ENCODE data around the gene NT5C2. TPM values are rescaled to one million over a fixed set of nuclear protein-coding genes. Genes with fewer than 3 reads are reported as not detected.

NT5C2 gene
- total and polyA plus RNA-seq, 2 of the 4 experiments (the other 2 are of a cell fraction), result 60.0 to 65.1 TPM

GRCh38 chr10:103064956-103065355 is 128.1 kb downstream of the NT5C2 start:
- Histone ChIP-seq H3K4ac (ENCODE audit: low read depth, low read length) (0 out of 2 replicates have a peak overlapping the region, but pooled peaks have one; percentile 8), H4K20me1 (ENCODE audit: insufficient read depth, low read length) (0 out of 2 replicates have a peak, but pooled peaks cover 2% of the 10 kb centered on the region), H3K36me3 (ENCODE audit: control insufficient read depth, insufficient read depth, low read length) (peaks cover 12% of the 10 kb centered on the region), H3K4me2 (ENCODE audit: low read depth, low read length) (no peak overlapping the region), H4K8ac (ENCODE audit: low read depth in 2 of 2, low read length in 2 of 2) (no peak overlapping the region), H3K27me3 (ENCODE audit: control insufficient read depth, insufficient read depth, low read length) (no peaks in the 10 kb centered on the region), H2AFZ (replicated peaks; ENCODE audit: low read length, poor library complexity) (no peak overlapping the region), H2BK120ac (ENCODE audit: low read depth, low read length) (no peak overlapping the region), H3K4me1 (ENCODE audit: control insufficient read depth, insufficient read depth, low read length) (peaks cover 7% of the 10 kb centered on the region; the same call in 1 of the 2 replicates), H2AK9ac (replicated peaks; ENCODE audit: low read depth, low read length, poor library complexity) (no peak overlapping the region), H3K23ac (ENCODE audit: low read depth, low read length) (no peak overlapping the region), H3K79me1 (ENCODE audit: low read depth in 1 of 2, low read length in 2 of 2) (peaks cover 13 to 47% of the 10 kb centered on the region in 2 experiments; a peak in 3 of 4 replicates), H3K14ac (replicated peaks; ENCODE audit: low read depth, low read length) (no peak overlapping the region), H2BK20ac (ENCODE audit: low read depth, low read length) (no peak overlapping the region), H2BK5ac (ENCODE audit: low read depth, low read length, poor library complexity, severe bottlenecking) (no peak overlapping the region), H3K9me1 (ENCODE audit: insufficient read depth, low read length) (peaks cover 9% of the 10 kb centered on the region; the same call in 1 of the 2 replicates), H3K56ac (ENCODE audit: extremely low read depth, insufficient read depth, low read length) (no peak overlapping the region), H3K4me3 (ENCODE audit: insufficient read depth, low read depth, low read length) (no peak overlapping the region), H3K9me3 (ENCODE audit: control insufficient read depth, insufficient read depth, low read length) (no peaks in the 10 kb centered on the region), H3K27ac (ENCODE audit: insufficient read depth, low read length) (no peak overlapping the region), H2AK5ac (ENCODE audit: low read depth, low read length) (no peak overlapping the region), H4K91ac (ENCODE audit: insufficient read depth, low read depth, low read length) (no peak overlapping the region), H3K18ac (ENCODE audit: low read depth, low read length) (no peak overlapping the region), H2BK15ac (ENCODE audit: low read depth, low read length) (no peak overlapping the region), H3K9ac (ENCODE audit: low read depth, low read length) (no peak overlapping the region), H4K5ac (ENCODE audit: low read depth, low read length) (no peak overlapping the region)
- POLR2A ChIA-PET (ENCODE audit: unreplicated experiment), result no interaction called here
- dilution Hi-C loops (cut with HindIII; ENCODE audit: low sequenced_read_pairs, unreplicated experiment), result no loop called here
- intact Hi-C loops (cut with micrococcal nuclease), result no loop called here
- WGBS, 2 experiments (ENCODE audit: extremely low coverage in 2 of 2, insufficient read length in 1 of 2), result 83% methylated on average over 1 of the region's 4 CpGs; no CpG with 5 or more reads in 1 of the 2 experiments
- ATAC-seq (ENCODE audit: low read depth) (no peak), DNase-seq (no peak)
- in situ Hi-C loops (cut with MboI; ENCODE audit: low sequenced_read_pairs), result loop anchor here (5.0 to 10.0 kb wide), 2 partner anchors 148 to 330 kb away; partner anchors contain the start of gene CNNM2
- CTCF ChIA-PET, result interaction anchor here (1.4 kb wide), 1 partner anchor 147 kb away, joined by 5 read pairs; the partner anchor contains the start of gene CNNM2
- TF ChIP-seq CHD1 (IDR thresholded peaks at IDR 0.05; ENCODE audit: low read depth, low read length), result no peak
- TF ChIP-seq MAFK (IDR thresholded peaks at IDR 0.05; ENCODE audit: low read depth, low read length), result no peak
- no peak for TF ChIP-seq SMC3 (IDR thresholded peaks at IDR 0.05; ENCODE audit: low read depth, low read length)
- no peak for TF ChIP-seq MAZ (IDR thresholded peaks at IDR 0.05; ENCODE audit: borderline replicate concordance, low read depth, low read length)
- TF ChIP-seq ELK1 (IDR thresholded peaks at IDR 0.05; ENCODE audit: borderline replicate concordance, low read depth, low read length), result no peak
- TF ChIP-seq CEBPB (IDR thresholded peaks at IDR 0.05; ENCODE audit: low read depth, low read length), result no peak
- no peak for TF ChIP-seq NFE2L2 (IDR thresholded peaks at IDR 0.05; ENCODE audit: low read depth, low read length)
- no peak for TF ChIP-seq POLR2A (IDR thresholded peaks at IDR 0.05; ENCODE audit: low read depth, low read length)
- no peak for TF ChIP-seq RFX5 (IDR thresholded peaks at IDR 0.05; ENCODE audit: low read depth, low read length)
- no peak for TF ChIP-seq CTCF (conservative IDR thresholded peaks at IDR 0.05; ENCODE audit: low read depth, low read length)
- no peak for TF ChIP-seq USF2 (IDR thresholded peaks at IDR 0.05; ENCODE audit: low read depth, low read length)
- no peak for TF ChIP-seq RCOR1 (IDR thresholded peaks at IDR 0.05; ENCODE audit: insufficient replicate concordance, low read length)
- no peak for TF ChIP-seq RAD21 (IDR thresholded peaks at IDR 0.05; ENCODE audit: low read length)
- no peak for TF ChIP-seq MXI1 (IDR thresholded peaks at IDR 0.05; ENCODE audit: borderline replicate concordance, low read depth, low read length)
- TF ChIP-seq FOS (IDR thresholded peaks at IDR 0.05; ENCODE audit: low read depth, low read length), result no peak
- TF ChIP-seq BHLHE40 (IDR thresholded peaks at IDR 0.05; ENCODE audit: low read depth, low read length), result no peak
- no TSS peak for BruUV-seq (replicated peaks)

Data from IMR-90 (cell line).